ENCODE measurements around the gene WDFY2. TPM values are rescaled to one million over a fixed set of nuclear protein-coding genes. Genes with fewer than 3 reads are reported as not detected.

Gene WDFY2
- total and polyA plus RNA-seq, 2 of the 13 experiments (the other 11 are each of a cell fraction or from before 2014, with no cell fraction given) = 22.6 to 27.0 TPM

- TF ChIP-seq AHR (CRISPR knock-in tag; IDR thresholded peaks at IDR 0.05) (peak; percentile 24; the same call in 1 of the 2 replicates), ZNF704 (CRISPR knock-in tag; IDR thresholded peaks at IDR 0.05; ENCODE audit: borderline replicate concordance) (0 out of 2 replicates have a peak, but pooled peaks have one; percentile 71), ZNF329 (CRISPR knock-in tag; IDR thresholded peaks at IDR 0.05; ENCODE audit: low read depth) (0 out of 2 replicates have a peak, but pooled peaks have one; percentile 58), SALL1 (CRISPR knock-in tag; IDR thresholded peaks at IDR 0.05) (0 out of 2 replicates have a peak, but pooled peaks have one; percentile 31), IRF9 (CRISPR knock-in tag; IDR thresholded peaks at IDR 0.05; ENCODE audit: borderline replicate concordance) (peak; percentile 62; the same call in 1 of the 2 replicates), MBD4 (IDR thresholded peaks at IDR 0.05; ENCODE audit: borderline replicate concordance, low read length) (no peak), HDAC2 (CRISPR knock-in tag; IDR thresholded peaks at IDR 0.05) (peak; percentile 46; the same call in 1 of the 2 replicates), CCAR2 (optimal IDR thresholded peaks at IDR 0.05; ENCODE audit: low read depth, low read length) (no peak), ZNF570 (CRISPR knock-in tag; IDR thresholded peaks at IDR 0.05; ENCODE audit: borderline replicate concordance) (no peak), CENPBD1 (CRISPR knock-in tag; IDR thresholded peaks at IDR 0.05; ENCODE audit: borderline replicate concordance, low read depth) (no peak), ZNF891 (CRISPR knock-in tag; IDR thresholded peaks at IDR 0.05) (peak; percentile 79), RAD21 (CRISPR knock-in tag; IDR thresholded peaks at IDR 0.05) (peak; percentile 70), DRAP1 (CRISPR knock-in tag; IDR thresholded peaks at IDR 0.05) (0 out of 2 replicates have a peak, but pooled peaks have one; percentile 19), WIZ (CRISPR knock-in tag; IDR thresholded peaks at IDR 0.05) (0 out of 2 replicates have a peak, but pooled peaks have one; percentile 38), GLI4 (CRISPR knock-in tag; IDR thresholded peaks at IDR 0.05; ENCODE audit: borderline replicate concordance) (peak; percentile 85; the same call in 1 of the 2 replicates)
- TF ChIP-seq, protein P1, sequence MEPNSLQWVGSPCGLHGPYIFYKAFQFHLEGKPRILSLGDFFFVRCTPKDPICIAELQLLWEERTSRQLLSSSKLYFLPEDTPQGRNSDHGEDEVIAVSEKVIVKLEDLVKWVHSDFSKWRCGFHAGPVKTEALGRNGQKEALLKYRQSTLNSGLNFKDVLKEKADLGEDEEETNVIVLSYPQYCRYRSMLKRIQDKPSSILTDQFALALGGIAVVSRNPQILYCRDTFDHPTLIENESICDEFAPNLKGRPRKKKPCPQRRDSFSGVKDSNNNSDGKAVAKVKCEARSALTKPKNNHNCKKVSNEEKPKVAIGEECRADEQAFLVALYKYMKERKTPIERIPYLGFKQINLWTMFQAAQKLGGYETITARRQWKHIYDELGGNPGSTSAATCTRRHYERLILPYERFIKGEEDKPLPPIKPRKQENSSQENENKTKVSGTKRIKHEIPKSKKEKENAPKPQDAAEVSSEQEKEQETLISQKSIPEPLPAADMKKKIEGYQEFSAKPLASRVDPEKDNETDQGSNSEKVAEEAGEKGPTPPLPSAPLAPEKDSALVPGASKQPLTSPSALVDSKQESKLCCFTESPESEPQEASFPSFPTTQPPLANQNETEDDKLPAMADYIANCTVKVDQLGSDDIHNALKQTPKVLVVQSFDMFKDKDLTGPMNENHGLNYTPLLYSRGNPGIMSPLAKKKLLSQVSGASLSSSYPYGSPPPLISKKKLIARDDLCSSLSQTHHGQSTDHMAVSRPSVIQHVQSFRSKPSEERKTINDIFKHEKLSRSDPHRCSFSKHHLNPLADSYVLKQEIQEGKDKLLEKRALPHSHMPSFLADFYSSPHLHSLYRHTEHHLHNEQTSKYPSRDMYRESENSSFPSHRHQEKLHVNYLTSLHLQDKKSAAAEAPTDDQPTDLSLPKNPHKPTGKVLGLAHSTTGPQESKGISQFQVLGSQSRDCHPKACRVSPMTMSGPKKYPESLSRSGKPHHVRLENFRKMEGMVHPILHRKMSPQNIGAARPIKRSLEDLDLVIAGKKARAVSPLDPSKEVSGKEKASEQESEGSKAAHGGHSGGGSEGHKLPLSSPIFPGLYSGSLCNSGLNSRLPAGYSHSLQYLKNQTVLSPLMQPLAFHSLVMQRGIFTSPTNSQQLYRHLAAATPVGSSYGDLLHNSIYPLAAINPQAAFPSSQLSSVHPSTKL (CRISPR knock-in tag; IDR thresholded peaks at IDR 0.05) = peak; percentile 28; the same call in 1 of the 2 replicates
- TF ChIP-seq, protein P2, sequence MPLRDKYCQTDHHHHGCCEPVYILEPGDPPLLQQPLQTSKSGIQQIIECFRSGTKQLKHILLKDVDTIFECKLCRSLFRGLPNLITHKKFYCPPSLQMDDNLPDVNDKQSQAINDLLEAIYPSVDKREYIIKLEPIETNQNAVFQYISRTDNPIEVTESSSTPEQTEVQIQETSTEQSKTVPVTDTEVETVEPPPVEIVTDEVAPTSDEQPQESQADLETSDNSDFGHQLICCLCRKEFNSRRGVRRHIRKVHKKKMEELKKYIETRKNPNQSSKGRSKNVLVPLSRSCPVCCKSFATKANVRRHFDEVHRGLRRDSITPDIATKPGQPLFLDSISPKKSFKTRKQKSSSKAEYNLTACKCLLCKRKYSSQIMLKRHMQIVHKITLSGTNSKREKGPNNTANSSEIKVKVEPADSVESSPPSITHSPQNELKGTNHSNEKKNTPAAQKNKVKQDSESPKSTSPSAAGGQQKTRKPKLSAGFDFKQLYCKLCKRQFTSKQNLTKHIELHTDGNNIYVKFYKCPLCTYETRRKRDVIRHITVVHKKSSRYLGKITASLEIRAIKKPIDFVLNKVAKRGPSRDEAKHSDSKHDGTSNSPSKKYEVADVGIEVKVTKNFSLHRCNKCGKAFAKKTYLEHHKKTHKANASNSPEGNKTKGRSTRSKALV (CRISPR knock-in tag; IDR thresholded peaks at IDR 0.05) = peak; percentile 63; the same call in 1 of the 2 replicates
These were observed 740 bp downstream of the WDFY2 start (continued) for GRCh38 chr13:51584731-51585672.

All from HepG2 (cell line).